Left cardiac atrium (tissue), 4 donors: ENCODE results near the gene SLC24A4. TPM values are rescaled to one million over a fixed set of nuclear protein-coding genes. Genes with fewer than 3 reads are reported as not detected.

Source experiments
- ATAC-seq, 2 donors: fragments of 200-7000 bp; cut with Tn5 transposase; one replicate each; pipeline ENCODE4 v1.9.1; 2020; ENCODE audit warnings: mild to moderate bottlenecking in 2 of 2, moderate library complexity in 2 of 2
- DNase-seq: peaks from one replicate; pipeline ENCODE4 v3.0.0-alpha.2; 2020
- intact Hi-C, 2 donors: fragments of 100-400 bp; cut with DNase I; formaldehyde crosslinking; loops; one replicate each; pipeline versions ENCODE4 v1.14.1 to v1.15.1; 2022 to 2023
- total RNA-seq, 2 donors: library from RNA; stranded (reverse); fragmentation: NEBNext Ultra II Directional; extraction: Animal tissue kit (Norgen Biotek cat#: 25700); gene quantifications; one replicate each; pipeline ENCODE4 v1.2.1, GENCODE V29; 2021
- donor health status: DM: no; HTN: yes; CAD: no.
- donor health status: DM: no; HTN: yes; CAD: no; lungs with severe emphysema.
- donor health status: DM: yes; HTN: yes; CAD: no.
- donor health status: Dilated cardiomyopathy.

The SLC24A4 gene
- total RNA-seq, 2 donors from 2014 or later, result 0.26 to 0.53 TPM

- ATAC-seq (no peak), DNase-seq (no peak)
- intact Hi-C loops, result no loop called here
Measured at GRCh38 chr14:92447416-92448197, 124.6 kb downstream of the SLC24A4 start.

- ATAC-seq (no peak), DNase-seq (no peak)
- intact Hi-C loops, result no loop called here
Measured at GRCh38 chr14:92448786-92449185, 125.8 kb downstream of the SLC24A4 start.

- DNase-seq, result no peak
- intact Hi-C loops, result loop anchor here in 1 of 2 donors (10.0 kb wide), 1 partner anchor 305 kb away; no protein-coding TSS in a partner anchor
- ATAC-seq, result no peak
Measured at GRCh38 chr14:92449404-92450181, 126.6 kb downstream of the SLC24A4 start.

- intact Hi-C loops, result loop anchor here in 1 of 2 donors (10.0 kb wide), 1 partner anchor 306 kb away; no protein-coding TSS in a partner anchor
- DNase-seq, result no peak
- ATAC-seq, result peak in 1 of 2 donors; percentile 15
Measured at GRCh38 chr14:92450351-92451070, 127.5 kb downstream of the SLC24A4 start.

- DNase-seq (no peak), ATAC-seq (no peak)
- intact Hi-C loops, result loop anchor here in 1 of 2 donors (10.0 kb wide), 1 partner anchor 306 kb away; no protein-coding TSS in a partner anchor
Measured at GRCh38 chr14:92451245-92451644, 128.3 kb downstream of the SLC24A4 start.

GRCh38 chr14:92451755-92452154 lies 128.8 kb downstream of the SLC24A4 start:
- DNase-seq (no peak), ATAC-seq (peak in 1 of 2 donors; percentile 19)
- intact Hi-C loops, result loop anchor here in 1 of 2 donors (10.0 kb wide), 1 partner anchor 307 kb away; no protein-coding TSS in a partner anchor

- DNase-seq (no peak), ATAC-seq (no peak)
- intact Hi-C loops, result loop anchor here in 1 of 2 donors (10.0 kb wide), 1 partner anchor 308 kb away; no protein-coding TSS in a partner anchor
Measured at GRCh38 chr14:92452471-92452870, 129.5 kb downstream of the SLC24A4 start.

- intact Hi-C loops, result loop anchor here in 1 of 2 donors (10.0 kb wide), 1 partner anchor 309 kb away; no protein-coding TSS in a partner anchor
- ATAC-seq (no peak), DNase-seq (no peak)
Measured at GRCh38 chr14:92453691-92454090, 130.7 kb downstream of the SLC24A4 start.

- no peak for DNase-seq
- intact Hi-C loops, result loop anchor here in 1 of 2 donors (10.0 kb wide), 1 partner anchor 310 kb away; no protein-coding TSS in a partner anchor
- no peak for ATAC-seq
Measured at GRCh38 chr14:92455231-92455630, 132.3 kb downstream of the SLC24A4 start.

GRCh38 chr14:92456215-92457015 lies 133.4 kb downstream of the SLC24A4 start:
- peak; percentile 66 for DNase-seq
- intact Hi-C loops, result loop anchor here in 1 of 2 donors (10.0 kb wide), 1 partner anchor 312 kb away; no protein-coding TSS in a partner anchor

GRCh38 chr14:92457016-92457565 lies 134.1 kb downstream of the SLC24A4 start:
- intact Hi-C loops, result loop anchor here in 1 of 2 donors (10.0 kb wide), 1 partner anchor 312 kb away; no protein-coding TSS in a partner anchor
- DNase-seq (no peak), ATAC-seq (no peak)

More at GRCh38 chr14:92456215-92457015, 133.4 kb downstream of the SLC24A4 start:
- peak; percentile 69 to 73 for ATAC-seq

- ATAC-seq (no peak), DNase-seq (no peak)
- intact Hi-C loops, result loop anchor here in 1 of 2 donors (10.0 kb wide), 1 partner anchor 314 kb away; no protein-coding TSS in a partner anchor
Measured at GRCh38 chr14:92458136-92459029, 135.4 kb downstream of the SLC24A4 start.

- peak in 1 of 2 donors; percentile 62 for ATAC-seq
- intact Hi-C loops, result loop anchor here in 1 of 2 donors (10.0 kb wide), 1 partner anchor 314 kb away; no protein-coding TSS in a partner anchor
- no peak for DNase-seq
Measured at GRCh38 chr14:92459030-92459949, 136.3 kb downstream of the SLC24A4 start.

GRCh38 chr14:92459950-92460421 lies 137.0 kb downstream of the SLC24A4 start:
- ATAC-seq, result no peak
- intact Hi-C loops, result loop anchor here in 1 of 2 donors (10.0 kb wide), 1 partner anchor 315 kb away; no protein-coding TSS in a partner anchor
- DNase-seq, result no peak

- ATAC-seq (no peak), DNase-seq (no peak)
- intact Hi-C loops, result no loop called here
Measured at GRCh38 chr14:92460541-92460915, 137.6 kb downstream of the SLC24A4 start.
